Measurements from ENCODE around the gene KRTAP20-4.

KRTAP20-4 gene

DNA sequence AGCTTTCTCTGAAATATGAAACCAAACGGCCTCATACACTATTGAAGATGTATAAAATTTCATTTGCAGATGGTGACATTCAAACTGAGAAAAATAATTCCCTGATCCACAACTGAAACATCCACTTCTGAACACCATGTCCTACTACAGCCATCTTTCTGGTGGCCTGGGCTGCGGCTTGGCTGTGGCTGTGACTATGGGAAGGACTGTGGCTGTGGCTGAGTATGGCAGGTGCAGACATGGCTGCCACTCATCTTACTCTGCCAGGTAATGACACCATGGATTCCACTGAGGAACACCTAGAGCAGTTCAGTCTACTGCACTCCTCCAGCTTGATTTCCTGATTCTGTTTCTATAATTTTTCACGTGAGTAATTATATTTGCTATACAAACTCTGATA, at the start of gene KRTAP20-4:
Gene KRTAP20-4, plus strand, starts transcription at position 106 of the 400 bp plus-strand sequence.
- DNase-seq (ENCODE audit: low read depth in 2 of 2) = no peak

DNA sequence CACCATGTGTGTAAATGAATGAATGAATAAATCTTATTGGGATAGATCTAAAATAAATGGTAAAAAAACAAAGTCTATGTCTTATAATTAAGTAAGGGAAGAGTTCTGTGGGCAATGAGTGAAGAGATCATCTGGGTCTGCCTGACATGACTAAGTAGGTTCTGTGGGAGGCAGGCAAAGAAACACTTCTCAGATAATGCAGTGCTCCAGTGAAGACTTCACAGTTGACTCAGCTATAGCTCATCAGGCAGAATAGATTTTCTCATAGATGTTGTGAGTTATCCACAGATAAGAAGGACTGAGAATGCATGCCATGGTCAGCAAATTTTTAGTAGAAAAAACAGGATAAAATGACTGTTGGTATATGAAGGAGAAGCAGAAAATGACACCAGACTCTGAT, 42.7 kb upstream of the KRTAP20-4 start:
- no peak for DNase-seq (ENCODE audit: low read depth in 2 of 2)

DNA sequence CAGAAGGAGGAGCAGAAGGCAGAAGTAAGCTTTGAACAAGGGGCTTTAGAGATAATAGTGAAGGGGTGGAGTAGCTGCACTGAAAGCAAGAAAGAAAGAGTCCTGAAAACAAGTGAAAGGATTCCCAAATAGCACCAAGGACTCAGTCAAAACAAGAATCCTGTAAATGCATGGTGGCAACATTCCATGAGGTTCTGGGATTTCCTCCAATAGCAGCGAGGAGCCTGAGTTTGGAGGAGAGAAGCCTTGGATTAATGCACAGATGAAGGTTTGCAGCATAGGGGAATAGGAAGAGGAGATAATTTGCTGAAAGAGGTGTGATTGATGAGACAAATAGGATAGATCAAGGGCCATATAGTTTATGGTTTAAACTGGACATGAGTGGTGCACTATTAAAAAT, 41.1 kb upstream of the KRTAP20-4 start:
- DNase-seq (ENCODE audit: low read depth in 2 of 2) = no peak

DNA sequence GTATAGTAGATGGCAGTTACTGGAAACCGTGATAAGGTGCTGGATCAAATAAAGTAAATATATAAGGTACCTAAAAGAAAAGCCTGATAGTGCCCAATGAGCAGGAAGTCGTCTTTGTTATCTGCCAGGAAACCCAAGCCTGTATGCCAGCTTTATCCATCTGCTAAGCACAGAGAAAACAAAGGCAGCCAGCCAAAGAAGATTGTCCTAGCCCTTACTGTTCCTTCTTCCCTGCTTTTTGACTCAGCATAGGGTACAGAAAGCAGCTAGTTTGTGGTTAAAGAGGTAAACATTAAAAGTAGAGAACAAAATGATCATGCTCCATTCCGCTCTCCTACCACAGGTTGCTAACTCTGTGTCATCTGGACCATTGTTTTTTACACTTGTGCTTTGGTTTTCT, 40.3 kb upstream of the KRTAP20-4 start:
- DNase-seq (ENCODE audit: low read depth in 2 of 2) = no peak

DNA sequence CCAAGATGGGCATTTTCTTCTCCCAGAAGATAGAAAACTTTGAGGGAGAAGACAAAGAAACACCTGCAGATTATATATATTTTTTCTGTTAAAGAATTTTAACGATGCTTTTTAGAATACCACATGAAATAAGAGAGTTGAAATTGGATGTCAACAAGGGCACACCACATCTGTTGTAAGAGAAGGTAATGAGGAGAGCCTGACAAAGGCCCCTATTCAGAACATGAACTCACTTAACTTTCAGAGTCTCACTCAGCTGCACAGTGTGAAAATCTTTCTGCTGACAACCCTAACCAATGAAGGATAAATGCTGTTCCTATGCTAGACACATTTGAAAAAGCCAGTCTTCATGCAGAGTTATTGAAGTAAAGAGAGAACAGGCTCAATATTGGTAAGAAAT, 37.6 kb upstream of the KRTAP20-4 start:
- no peak for DNase-seq (ENCODE audit: low read depth in 2 of 2)

DNA sequence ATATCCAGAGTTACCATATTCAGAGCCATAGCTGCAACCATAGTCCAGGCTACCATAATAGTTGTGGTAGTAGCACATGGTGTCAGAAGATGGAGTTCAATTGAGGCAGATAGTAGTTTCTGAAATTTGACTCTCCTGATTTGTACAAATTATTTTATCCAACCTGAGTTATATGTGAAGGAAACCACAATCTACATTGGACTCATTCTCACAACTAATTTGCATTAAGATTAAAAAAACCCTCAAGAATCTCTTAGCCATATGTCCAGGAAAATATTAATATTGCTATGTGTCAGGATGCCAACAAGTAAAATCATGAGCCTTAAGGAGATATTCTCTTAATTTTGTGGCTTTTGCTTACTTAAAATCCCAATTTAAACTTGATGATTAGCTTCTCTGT, 30.1 kb upstream of the KRTAP20-4 start, which contains the start of gene KRTAP22-2:
Gene KRTAP22-2, minus strand, starts transcription at position 101 of the 400 bp plus-strand sequence.
- DNase-seq (ENCODE audit: low read depth in 2 of 2) = no peak

DNA sequence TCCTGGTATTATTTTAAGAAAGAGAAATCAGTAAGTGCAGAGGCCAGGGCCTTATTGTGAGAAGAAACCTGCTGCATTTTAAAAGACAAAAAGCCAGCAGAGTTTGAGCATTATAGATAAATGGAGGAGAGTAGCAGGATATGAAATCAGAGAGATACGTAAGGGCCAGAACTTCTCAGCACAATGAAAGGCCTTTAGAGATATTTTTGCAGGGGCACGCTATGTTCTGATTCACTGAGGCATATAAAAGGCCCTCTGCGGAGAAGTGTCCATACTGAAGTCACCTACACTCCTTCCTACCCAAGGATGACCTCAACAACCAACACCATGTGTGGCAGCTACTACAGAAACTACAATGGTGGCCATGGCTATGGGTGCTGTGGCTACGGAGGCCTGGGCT, 28.3 kb upstream of the KRTAP20-4 start, which contains the start of gene KRTAP6-3:
Gene KRTAP6-3, plus strand, starts transcription at position 301 of the 400 bp plus-strand sequence. Its CDS starts 6 bp downstream, at position 307.
- no peak for DNase-seq (ENCODE audit: low read depth in 2 of 2)

DNA sequence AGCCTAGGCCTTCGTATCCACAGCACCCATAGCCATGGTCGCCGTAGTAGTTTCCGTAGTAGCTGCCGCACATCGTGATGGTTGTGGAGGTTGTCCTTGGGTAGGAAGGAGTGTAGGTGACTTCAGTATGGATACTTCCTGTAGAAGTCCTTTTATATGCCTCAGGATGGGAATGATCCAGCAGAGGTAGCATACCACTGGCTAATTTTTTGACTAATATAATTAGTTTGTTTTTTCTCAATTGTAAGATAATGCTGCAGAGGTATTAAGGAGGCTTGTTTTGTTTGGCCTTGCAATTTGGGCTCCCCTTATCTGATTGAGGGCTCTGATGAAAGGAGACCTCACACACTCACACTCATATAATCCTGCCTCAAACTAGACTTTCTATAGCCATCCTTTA, 21.6 kb upstream of the KRTAP20-4 start, which contains the start of gene KRTAP6-2:
Gene KRTAP6-2, minus strand, starts transcription at position 101 of the 400 bp plus-strand sequence. Its CDS starts 28 bp downstream, at position 73.
- DNase-seq (ENCODE audit: low read depth in 2 of 2) = no peak

DNA sequence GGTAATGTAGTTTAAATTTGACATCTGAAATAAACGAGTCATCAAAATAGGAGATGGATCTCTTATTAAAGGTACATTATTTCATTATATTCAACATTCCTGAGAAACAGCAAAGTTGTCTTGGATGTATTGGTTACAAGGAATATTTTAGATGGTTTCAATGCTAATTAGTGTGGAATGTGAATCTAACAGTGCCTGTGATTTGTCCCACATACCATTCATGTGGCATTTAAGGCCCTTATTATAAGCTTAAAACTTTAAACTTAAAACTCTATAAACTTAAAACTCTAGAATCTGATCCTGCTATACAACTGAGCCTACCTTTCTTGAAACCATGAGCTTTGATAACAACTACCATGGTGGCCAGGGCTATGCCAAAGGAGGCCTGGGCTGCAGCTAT, 19.6 kb upstream of the KRTAP20-4 start, which contains the start of gene KRTAP22-1:
Gene KRTAP22-1, plus strand, starts transcription at position 301 of the 400 bp plus-strand sequence.
- DNase-seq (ENCODE audit: low read depth in 2 of 2) = no peak

DNA sequence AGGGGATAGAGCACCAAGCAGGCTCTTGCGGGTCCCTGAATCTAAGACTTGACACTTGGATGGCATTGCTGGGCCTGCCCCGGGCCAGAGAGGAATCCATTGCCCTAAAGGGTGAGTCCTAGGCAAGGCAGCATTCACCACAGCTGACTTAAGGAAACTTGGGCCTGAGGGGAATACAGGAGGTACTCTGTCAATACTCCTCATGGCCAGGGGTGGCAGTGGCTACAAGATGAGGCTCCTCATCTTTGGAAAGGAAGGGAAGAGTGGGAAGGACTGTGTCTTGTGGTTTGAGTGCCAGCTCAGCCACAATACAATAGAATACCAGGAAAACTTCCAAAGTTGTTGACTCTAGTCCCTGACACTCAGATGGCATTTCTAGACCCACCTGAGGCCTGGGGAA, 14.5 kb upstream of the KRTAP20-4 start:
- DNase-seq (ENCODE audit: low read depth in 2 of 2) = no peak

DNA sequence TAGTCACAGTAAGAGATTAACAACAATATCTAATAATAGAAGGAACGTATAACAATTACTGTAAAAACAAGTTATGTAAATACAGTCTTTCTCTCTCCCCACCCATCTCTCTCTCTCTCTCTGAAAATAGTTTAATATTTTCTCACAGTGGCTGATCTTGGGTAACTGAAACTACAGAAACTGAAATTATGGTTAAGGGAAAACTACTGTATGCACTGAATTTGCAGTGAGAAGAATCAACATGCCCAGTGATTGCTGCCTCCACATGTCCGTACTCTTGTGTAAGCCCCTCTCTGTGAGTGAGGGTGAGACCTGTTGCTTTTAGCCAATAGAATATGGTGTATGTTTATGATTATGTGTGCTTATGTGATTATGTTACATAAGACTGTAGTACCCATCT, 8.3 kb upstream of the KRTAP20-4 start:
- DNase-seq (ENCODE audit: low read depth in 2 of 2) = no peak

DNA sequence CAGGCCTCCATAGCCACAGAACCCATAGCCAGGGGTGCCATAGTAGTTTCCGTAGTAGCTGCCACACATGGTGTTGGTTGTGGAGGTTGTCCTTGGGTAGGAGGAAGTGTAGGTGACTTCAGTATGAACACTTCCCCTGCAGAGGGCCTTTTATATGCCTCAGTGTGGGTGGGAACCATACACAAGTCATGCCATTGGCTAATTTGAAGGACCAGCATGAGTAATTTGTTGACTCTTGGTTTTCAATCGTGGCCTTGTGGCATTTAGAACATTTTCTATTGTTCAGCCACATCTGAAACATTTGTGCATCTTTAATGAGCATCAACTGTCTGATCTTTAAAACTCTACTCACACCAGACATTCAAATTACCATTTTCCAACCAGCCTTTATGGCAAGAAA, 6.6 kb upstream of the KRTAP20-4 start, which contains the start of gene KRTAP6-1:
Gene KRTAP6-1, minus strand, starts transcription at position 95 of the 400 bp plus-strand sequence. Its CDS starts 26 bp downstream, at position 69.
- no peak for DNase-seq (ENCODE audit: low read depth in 2 of 2)

DNA sequence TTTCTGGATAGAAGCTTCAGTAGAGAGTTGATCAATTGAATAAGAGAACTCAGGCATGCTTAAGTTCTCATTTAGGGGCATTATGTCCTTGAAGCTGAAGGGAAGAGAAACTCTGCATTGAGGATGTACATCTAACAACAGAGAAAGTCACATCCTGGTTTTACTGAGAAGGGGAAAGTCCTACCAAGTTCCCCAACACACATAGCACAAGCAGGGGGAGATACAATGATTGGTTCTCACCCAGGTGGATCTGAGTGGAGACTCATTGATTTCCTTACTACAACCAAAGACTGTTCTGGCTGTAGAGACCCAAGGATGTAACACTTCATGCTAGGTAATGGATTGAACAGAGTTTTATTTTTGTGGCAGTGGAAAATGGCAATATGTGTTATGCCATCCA, 5.2 kb upstream of the KRTAP20-4 start:
- DNase-seq (ENCODE audit: low read depth in 2 of 2) = no peak

DNA sequence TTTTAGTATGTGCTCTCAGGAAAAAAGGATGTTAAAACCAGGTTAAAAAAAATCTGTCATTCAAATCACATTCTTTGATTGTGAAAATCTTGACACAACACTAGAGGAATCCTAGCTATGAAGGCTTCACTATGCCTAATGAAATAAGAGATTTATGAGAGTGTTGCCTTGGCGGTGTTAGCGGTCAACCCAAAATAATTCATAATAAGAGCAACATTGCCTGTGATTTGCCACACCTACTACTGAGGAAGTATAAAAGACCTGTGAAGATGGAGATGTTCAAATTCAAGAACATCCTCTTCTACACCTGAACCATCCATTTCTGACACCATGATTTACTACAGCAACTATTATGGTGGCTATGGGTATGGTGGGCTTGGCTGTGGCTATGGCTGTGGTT, 4.3 kb upstream of the KRTAP20-4 start, which contains the start of gene KRTAP20-1:
Gene KRTAP20-1, plus strand, starts transcription at position 301 of the 400 bp plus-strand sequence. Its CDS starts 30 bp downstream, at position 331.
- no peak for DNase-seq (ENCODE audit: low read depth in 2 of 2)

DNA sequence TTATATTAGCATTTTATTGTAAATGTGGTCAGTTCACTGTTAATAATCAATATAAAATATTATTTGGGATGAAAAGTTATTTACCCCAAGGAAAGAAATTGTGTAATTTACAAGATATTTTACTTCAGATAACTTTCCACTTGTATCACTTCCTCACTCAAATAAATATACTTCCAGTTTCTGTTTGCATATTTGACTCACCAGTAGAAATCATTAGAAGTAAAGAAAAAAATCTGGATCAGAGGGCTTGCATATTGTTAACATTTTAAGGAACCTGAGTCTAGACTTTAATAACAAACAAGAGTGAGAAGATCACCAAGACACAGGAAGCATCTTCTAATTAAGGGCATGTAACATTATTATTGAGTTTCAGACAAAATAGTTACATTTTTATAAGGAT, 347 bp upstream of the KRTAP20-4 start:
- DNase-seq (ENCODE audit: low read depth in 2 of 2) = no peak

DNA sequence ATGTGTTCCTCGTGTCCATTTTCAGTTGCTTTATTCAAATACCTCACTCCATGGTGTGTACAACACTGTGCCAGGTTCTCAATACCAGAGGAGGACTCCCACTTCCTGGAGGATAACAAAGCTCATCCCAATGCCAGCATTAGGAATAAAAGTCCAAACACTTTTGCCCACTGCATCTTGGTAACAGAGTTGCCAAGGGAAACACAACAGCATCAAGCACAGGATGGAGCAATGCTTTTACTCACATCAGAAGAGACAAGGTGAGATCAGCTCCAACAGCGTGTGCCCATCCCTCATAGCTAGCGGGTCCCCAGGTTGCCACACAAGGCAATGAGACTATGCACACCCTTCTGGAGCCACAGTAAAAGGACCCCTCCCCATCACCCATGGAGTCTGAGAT, 2.9 kb downstream of the KRTAP20-4 start:
- no peak for DNase-seq (ENCODE audit: low read depth in 2 of 2)

DNA sequence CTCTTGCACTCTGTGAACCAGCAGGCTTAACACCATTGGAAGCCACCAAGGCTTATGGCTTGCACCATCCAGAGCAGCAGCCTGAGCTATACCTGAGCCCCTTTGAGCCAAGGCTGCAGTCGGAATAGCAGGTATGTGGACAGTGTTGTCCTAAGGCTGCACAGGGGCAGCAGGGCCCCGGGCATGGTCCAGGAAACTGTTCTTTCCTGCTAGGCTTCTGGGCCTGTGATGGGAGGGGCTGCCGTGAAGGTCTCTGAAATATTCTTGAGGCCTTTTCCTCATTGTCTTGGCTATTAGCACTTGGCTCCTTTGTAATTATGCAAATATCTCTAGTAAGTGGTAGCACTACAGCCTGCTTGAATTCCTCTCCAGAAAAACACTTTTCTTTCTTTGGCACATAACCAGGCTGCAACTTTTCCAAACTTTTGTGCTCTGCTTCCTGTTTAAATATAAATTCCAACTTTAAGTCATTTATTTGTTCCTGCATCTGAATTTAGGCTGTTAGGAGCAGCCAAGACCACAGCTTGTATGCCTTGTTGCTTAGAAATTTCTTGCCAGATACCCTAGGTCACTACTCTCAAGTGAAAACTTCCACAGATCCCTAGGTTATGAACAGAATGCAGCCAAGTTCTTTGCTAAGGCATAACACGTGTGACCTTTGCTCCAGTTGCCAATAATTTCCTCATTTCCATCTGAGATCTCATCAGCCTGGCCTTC, 5.2 kb downstream of the KRTAP20-4 start:
- no peak for DNase-seq (ENCODE audit: low read depth in 2 of 2)

DNA sequence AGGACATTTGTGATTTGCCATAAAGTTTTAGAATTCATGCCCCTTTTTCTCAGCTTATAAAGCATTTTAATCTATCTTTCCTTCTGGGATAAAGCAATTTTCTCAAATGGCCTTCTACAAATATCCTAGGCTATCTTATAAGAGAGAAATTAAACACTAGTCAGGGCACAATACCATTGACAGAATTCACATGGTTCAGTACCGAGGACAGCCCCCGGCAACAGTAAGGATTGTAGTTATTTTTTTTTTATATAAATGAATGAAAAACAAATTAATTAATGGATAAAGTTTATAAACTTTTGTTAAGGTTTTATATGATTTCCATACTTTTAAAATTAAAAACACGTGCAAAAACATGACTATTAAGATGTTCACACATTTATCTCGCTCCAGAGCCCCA, 7.7 kb downstream of the KRTAP20-4 start:
- no peak for DNase-seq (ENCODE audit: low read depth in 2 of 2)

DNA sequence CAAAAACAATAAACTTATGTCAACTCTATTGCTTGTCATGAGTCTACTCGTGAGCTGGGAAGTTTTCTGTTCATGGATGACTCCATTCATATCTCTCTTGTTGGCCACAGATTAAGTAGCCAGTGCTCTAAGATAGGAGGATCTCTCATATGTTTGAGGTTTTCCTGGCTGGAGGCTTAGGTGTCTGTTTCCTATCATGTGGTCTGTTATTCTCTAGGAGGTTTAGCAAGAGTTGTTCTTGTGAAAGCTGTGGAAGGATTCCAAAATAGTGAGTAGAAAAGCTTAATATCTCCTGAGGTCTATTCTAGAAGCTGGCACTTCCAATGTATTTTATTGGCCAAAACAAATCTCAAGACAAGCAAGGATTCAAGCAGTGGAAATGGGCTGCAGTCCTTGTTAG, 8.8 kb downstream of the KRTAP20-4 start:
- DNase-seq (ENCODE audit: low read depth in 2 of 2) = no peak

DNA sequence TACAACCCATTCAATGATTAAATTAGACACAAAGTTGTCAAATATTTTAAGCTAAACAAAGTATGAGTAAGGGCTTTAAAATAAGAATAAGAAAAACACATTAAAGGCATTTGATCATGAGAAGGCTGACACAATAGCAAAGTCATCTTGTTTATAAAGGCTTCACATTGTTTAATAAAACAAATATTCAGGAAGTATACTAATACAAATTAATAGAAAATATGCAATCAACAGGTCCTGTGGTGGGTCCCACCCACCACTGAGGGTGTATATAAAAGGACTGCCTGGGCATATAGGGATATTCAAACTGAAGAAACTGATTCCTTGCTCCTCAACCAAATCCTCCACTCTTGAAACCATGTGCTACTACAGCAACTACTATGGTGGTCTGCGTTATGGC, 14.5 kb downstream of the KRTAP20-4 start, which contains the start of gene KRTAP20-2:
Gene KRTAP20-2, plus strand, starts transcription at position 301 of the 400 bp plus-strand sequence. Its CDS starts 58 bp downstream, at position 359.
- DNase-seq (ENCODE audit: low read depth in 2 of 2) = no peak

DNA sequence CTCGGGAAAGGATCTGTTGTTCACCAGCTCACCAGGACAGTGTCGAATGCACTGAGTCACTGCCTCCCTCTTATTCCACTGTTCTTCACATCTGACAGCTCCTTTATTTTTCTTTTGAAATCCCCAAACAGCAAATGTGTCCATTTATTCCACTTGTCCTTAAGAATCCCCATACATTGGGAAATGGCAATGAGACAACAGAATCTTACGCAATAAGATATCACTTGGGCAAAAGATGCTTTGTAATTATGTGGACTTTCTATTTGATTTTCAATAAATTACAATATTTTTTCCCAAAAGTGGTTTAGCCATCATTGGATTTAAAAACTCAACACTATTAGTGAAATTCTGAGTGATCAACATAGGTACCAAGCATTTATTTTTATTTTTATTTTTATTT, 18.3 kb downstream of the KRTAP20-4 start:
- no peak for DNase-seq (ENCODE audit: low read depth in 2 of 2)

DNA sequence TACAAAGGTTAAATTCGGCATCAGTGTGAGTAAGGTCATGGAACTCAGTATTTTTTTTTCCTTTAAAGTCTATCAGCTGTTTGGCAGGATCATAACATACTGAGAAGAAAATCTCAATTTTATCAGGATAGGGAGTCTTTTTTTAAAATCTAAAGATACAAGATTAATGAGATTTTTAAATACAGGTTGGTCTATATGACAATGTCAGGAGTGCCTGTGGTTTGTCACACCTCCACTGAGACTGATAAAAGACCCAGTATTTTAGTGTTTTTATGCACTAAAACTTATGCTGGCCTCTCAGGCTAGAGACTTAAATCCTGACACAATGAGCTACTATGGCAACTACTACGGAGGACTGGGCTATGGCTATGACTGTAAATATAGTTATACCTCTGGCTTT, 22.1 kb downstream of the KRTAP20-4 start, which contains the start of gene KRTAP20-3:
Gene KRTAP20-3, plus strand, starts transcription at position 301 of the 400 bp plus-strand sequence.
- DNase-seq (ENCODE audit: low read depth in 2 of 2) = no peak

DNA sequence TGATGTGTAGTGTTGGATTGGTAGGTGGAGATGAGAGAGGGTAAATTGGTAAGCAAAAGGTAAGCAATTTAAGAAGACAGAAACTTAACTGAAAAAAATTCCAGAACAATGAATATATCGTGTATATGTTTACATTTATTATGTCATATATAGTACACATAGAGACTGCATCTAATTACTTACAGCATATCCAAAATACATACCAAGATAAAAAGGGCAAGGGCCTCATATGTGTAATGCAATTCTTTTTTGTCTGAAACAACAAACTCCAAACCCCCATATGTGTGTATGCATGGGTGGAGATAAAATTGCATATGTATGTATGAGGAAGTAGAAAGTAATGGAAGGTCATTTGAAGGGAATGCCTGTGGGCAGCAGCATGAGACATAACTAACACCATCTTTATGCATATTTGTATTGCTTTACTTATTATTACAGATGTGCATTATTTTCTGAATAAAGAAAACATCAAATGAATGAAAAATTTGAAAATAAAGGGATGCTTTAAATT, 26.5 kb downstream of the KRTAP20-4 start:
- DNase-seq (ENCODE audit: low read depth in 2 of 2) = no peak
